Stimulated activated naive CD8-positive, alpha-beta T cell treated with anti-CD3 and anti-CD28 coated beads, Interleukin-15, Interleukin-2, amounts not matched to agents 100 U/mL and 50 U/mL, for 24 hours (primary cell): Measurements from ENCODE around the gene STPG2.
"Not testable (repeated sequence)": the region's sequence is repeated elsewhere in the genome, so short reads cannot be mapped to it uniquely, and the experiment has no call there.

Experiments used
- ATAC-seq: fragments of 150-1000 bp; cut with Tn5 transposase; one replicate; pipeline ENCODE4 v1.10.0; 2021
- DNase-seq: peaks from one replicate; pipeline ENCODE4 v3.0.0; 2021

The STPG2 gene

DNA sequence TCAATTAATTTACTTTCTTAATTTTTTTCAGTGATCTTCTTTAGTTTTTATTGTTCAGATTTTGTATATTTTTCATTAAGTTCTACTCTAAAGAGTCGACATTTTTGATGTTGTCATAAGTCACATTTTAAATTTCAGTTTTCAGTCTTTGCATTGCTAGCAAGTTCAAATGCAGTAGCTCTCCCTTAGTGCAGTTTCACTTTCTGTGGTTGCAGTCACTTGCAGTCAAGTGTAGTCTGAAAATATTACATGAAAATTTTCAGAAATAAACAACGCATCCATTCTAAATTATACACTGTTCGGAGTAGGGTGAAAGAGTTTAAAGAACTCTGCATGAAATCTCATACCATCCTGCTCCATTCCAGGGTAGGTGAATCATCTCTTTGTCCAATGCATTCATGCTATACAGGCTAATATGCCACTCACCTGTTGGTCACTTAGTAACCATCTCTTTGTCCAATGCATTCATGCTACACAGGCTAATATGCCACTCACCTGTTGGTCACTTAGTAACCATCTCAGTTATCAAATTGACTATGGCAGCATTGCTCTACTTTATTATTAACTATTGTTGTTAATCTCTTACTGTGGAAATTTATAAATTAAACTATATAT lies 356.9 kb downstream of the STPG2 start:
- no peak for DNase-seq
- no peak for ATAC-seq

- ATAC-seq (no peak), DNase-seq (no peak)
Measured at GRCh38 chr4:97778174-97778573, 365.1 kb downstream of the STPG2 start.

DNA sequence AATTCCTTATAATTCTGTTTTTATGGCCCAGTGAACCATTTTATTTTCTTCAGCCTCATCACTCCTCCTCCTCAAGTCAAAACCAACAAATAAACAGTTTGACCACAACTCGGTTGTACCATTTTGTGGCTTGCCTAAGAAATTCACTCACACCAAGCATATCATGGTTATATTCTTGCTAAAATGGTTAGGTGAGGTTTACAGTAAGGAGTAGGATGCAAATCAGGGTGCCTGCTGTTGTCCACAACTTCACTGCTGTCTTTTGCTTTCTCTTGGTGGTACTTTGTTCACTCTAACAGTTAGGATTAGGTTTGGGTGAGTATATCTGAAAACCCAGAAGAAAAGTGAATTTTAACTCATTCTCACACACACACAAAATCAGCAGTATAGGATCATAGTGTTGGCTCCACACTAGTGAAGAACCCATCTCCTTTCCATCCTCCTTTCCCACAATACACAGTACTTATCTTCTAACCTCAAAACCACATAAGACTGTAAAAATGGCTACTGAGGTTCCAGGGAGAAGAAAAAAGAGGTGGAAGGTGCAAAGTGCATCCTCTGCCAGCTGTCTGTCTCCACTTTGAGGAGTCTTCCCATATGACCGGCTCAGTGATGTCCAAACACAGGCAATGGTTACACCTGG lies 368.8 kb downstream of the STPG2 start:
- DNase-seq (no peak), ATAC-seq (no peak)

GRCh38 chr4:97770222-97770621 lies 373.1 kb downstream of the STPG2 start:
- DNase-seq: no peak
- no peak for ATAC-seq

DNA sequence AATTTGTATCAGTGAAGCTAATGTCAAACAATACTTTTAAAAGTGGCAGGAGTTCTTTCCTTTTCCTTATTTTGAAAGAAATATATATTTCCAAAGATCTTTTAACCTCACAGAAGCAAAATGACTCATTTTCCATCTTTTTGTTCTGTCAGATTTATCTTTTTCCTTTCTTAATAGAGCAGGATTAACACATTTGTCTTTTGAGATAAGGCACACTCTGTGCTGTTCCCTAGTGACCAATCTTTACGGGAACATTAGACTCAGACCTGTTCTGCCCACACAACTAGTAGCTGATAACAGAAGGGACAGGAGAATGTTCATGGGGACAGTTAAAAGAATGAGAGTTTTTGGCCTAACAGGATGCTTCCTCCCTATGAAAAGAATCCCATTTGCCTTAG lies 381.2 kb downstream of the STPG2 start:
- no peak for DNase-seq
- ATAC-seq: no peak

- ATAC-seq: no peak
- no peak for DNase-seq
Measured at GRCh38 chr4:97761445-97762114, 381.7 kb downstream of the STPG2 start.

DNA sequence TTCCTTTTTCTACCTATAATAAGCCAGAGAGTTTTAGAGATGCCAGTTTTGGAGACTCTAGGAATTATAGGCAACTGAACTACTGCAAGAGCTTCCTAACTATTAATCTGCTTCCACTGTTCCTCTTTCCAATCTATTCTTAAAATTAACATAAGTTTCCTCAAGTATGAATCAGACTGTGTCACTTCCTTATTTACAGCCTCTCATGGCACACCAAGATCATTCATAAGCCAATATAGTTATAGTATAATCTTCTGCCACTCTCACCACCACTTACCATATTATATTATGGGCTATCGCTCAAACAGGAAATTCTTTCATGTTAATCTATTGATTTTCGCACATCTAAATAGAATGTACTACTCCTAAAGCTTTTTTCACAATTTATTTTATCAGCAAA lies 383.5 kb downstream of the STPG2 start:
- DNase-seq (no peak), ATAC-seq (no peak)

GRCh38 chr4:97752599-97752998 lies 390.7 kb downstream of the STPG2 start:
- ATAC-seq (no peak), DNase-seq (no peak)

DNA sequence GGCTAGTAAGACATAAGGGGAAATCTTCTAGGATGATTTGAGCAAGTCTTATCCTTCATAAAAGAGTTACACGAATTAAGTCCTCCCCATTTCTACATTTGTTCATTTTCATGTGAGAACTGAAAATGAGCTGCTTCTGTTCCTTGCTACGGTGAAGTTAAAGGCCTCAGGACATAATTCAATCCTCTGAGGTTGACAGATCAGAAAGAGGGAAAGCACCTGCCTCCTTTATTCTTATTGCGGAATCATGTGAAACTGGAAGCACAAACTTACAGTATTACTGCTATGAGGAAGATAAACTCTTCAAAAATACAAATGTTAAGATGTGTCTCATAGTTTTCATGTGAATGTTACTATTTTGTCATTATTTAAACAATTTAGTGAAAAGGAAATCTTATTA lies 395.3 kb downstream of the STPG2 start:
- DNase-seq (no peak), ATAC-seq (no peak)

- DNase-seq (no peak), ATAC-seq (no peak)
Measured at GRCh38 chr4:97720869-97721432, 422.3 kb downstream of the STPG2 start.

DNA sequence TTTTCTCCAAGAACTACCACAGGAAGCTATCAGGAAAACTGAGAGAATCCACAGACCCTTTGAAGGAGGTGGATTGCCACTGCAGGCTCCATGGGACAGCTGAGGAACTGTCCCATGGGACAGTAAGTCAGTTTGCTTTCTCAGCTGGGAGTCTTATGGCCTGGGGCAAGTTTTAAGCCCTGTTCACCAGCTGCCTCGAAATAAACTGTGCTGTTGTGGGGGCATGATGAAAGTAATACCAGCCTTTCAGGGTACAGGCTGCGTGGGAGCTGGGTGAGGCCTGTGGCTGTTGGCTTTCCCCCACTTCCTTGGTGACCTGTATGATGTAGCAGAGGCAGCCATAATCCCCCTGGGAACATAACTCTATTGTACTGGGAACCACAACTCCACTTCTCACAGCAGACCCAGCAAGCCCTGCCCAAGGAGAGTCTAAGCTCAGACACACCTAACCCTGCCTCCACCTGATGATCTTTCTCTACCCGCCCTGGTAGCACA lies 452.1 kb downstream of the STPG2 start:
- ATAC-seq (no peak), DNase-seq (no peak)

DNA sequence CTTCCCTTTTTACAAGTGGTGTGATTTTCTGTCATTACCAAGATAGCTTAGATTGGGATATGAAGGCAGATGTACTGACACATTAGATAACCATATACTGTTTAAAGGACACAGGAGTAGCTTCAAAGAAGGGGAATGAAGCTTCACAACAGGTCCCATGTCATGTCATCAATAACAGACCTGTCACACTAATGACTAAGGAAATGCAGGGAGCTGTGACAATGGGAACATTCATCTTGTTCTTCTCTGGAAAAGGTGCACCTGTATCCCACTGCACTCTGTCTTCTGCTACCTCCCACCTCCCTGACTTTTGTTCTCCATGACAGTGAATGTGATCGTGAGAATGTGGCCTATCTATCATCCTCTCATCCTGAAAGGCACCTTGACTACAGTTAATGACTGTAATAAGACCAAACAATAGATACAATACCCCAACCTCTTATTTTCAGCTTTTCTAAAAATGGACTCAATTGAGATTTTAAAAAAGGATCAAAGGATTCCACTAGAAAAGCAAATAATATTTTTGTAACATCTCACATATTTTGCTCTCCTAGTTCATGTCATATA lies 472.5 kb downstream of the STPG2 start:
- no peak for DNase-seq
- ATAC-seq: no peak

DNA sequence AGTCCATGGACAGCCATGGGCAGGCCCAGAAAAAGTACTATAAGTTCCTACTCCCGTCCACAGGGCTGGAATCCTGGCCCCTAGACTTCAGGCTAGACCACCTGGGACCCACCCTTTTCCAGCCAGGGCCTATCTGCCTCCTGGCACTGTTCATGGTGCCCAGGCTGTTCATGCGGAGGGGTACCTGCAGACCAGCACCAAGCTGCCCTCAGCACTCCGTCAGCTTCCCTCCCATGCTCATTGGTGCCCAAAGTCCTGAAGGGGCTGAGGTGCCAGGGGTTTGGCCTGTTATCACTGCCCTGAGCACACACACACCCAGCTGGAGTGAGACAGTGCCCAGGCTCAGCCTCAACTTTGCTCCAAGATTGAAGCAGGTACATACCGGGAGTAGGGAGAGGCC lies 477.7 kb downstream of the STPG2 start:
- DNase-seq: no peak
- ATAC-seq: no peak

DNA sequence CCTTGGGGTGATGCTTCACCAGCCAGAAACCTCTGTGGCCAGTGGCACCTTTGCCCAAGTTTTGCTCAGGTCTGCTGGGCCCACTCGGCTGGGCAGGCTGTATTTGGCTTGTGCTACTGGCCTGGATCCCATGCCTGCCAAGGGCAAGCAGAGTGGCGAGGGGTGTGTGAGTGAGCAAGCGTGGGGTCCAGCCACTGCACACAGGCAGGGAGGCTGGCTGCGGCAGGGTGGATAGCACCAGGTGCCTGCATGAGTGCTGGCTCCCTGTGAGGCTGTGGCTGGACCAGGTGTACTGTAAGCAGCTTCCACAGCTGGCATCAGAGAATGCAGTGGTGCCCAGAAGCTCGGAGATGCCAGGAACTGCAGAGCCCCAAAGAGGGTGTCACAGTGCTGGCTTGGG lies 478.5 kb downstream of the STPG2 start:
- DNase-seq: no peak
- no peak for ATAC-seq

- ATAC-seq: no peak
- no peak for DNase-seq
Measured at GRCh38 chr4:97662133-97662532, 481.1 kb downstream of the STPG2 start.

GRCh38 chr4:97656044-97656720 lies 487.1 kb downstream of the STPG2 start:
- ATAC-seq: no peak
- DNase-seq: no peak

- ATAC-seq: no peak
Measured at GRCh38 chr4:97653701-97654100, 489.6 kb downstream of the STPG2 start.

GRCh38 chr4:97646997-97647396 lies 496.3 kb downstream of the STPG2 start:
- ATAC-seq (no peak), DNase-seq (no peak)

More at GRCh38 chr4:97653701-97654100, 489.6 kb downstream of the STPG2 start:
- no peak for DNase-seq

- DNase-seq (no peak), ATAC-seq (no peak)
Measured at GRCh38 chr4:97645071-97645821, 498.0 kb downstream of the STPG2 start.

DNA sequence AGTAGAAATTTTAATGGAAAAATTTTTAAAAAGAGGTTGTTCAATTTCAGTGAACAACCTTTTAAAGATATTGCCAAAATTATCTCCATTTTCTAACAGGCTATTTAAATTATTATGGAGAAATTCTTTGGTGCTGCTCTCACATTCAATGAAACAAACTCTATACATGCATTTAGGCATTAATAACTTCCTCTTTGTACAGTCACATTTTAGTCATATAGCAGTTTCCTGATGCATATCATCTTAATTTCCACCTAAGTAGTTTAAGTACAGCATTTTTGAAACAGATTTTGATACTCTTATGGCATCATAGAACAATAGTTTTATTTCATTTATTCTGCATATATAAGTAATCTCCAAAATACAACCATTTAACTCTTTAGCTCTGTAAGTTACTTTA lies 500.1 kb downstream of the STPG2 start:
- DNase-seq: no peak
- ATAC-seq: no peak

DNA sequence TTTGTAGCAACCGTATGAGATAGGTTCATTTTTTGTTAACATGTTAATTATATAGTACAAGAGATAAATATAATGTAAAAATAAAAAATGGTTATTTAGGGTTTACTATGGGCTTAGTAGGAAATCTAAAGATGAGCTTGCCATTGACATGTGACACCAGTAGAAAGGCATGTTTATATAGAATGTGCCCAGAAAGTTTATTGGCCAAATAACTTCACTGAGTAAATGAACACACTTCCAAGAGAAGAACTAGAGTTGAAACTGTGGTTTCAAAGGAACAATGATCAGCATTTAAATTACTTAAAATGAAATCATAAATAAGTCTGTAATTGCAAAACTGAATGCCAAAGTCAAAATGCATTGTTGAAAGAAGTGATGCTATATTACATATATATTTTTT lies 503.3 kb downstream of the STPG2 start:
- no peak for ATAC-seq
- DNase-seq: no peak

DNA sequence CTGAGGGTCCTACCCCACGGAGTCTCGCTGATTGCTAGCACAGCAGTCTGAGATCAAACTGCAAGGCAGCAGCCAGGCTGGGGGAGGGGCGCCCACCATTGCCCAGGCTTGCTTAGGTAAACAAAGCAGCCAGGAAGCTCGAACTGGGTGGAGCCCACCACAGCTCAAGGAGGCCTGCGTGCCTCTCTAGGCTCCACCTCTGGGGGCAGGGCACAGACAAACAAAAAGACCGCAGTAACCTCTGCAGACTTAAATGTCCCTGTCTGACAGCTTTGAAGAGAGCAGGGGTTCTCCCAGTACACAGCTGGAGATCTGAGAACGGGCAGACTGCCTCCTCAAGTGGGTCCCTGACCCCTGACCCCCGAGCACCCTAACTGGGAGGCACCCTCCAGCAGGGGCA lies 509.4 kb downstream of the STPG2 start:
- DNase-seq, ATAC-seq: not testable (repeated sequence)
